DOHH2 (cell line): ENCODE results near the gene STK25.

Source experiments
- CTCF ChIP-seq: fragments of 200-600 bp; sonication (generic); IDR thresholded peaks from one replicate; pipeline ENCODE4 v1.5.1; 2014; ENCODE audit warnings: antibody characterized with exemption, mild to moderate bottlenecking, low read depth, low read length; ENCODE audit not compliant: poor library complexity, severe bottlenecking
- EZH2phosphoT487 ChIP-seq: fragments of 200-600 bp; sonication (generic); IDR thresholded peaks from 2 replicates; pipeline ENCODE4 v1.6.1; 2017; ENCODE audit warnings: borderline replicate concordance, mild to moderate bottlenecking, antibody characterized with exemption, low read length, moderate library complexity, mixed read lengths

GRCh38 chr2:241519669-241520068, 11.3 kb upstream of the STK25 start:
- no peak for TF ChIP-seq CTCF
- no peak for TF ChIP-seq EZH2phosphoT487
